Measurements from ENCODE around the gene TYMS.

The TYMS gene

GRCh38 chr18:657311-658000 lies at the start of gene TYMS:
Gene TYMS (plus strand): TSS chr18:657653. CDS start chr18:657743, 90 bp downstream.
- peak; percentile 27 for DNase-seq

DNA sequence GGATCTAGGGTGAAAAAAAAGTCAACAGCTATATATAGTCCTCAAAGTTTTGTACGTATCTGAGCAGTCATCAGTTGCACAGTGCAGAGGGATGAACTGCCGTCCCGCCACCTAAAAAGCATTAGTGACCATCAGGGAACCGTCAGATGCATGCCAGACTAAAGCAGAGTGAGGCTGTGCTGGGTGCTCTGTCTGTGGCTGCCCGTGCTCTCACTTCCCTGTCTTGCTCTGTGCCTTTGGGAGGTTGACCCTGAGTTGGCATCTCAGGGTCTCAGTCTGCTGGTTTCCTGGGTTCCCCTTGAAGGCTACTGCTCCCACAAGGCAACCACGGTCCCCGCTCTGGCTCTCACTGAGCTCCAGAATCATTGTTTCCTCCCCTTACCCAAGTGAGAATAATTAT lies 49.5 kb upstream of the TYMS start:
- no peak for DNase-seq

- no peak for DNase-seq
These were observed 47.1 kb upstream of the TYMS start for GRCh38 chr18:610214-610928.

- no peak for DNase-seq
These were observed 45.3 kb upstream of the TYMS start for GRCh38 chr18:612156-612555.

- no peak for DNase-seq
These were observed 43.3 kb upstream of the TYMS start for GRCh38 chr18:614193-614592.

- DNase-seq = no peak
These were observed 42.3 kb upstream of the TYMS start for GRCh38 chr18:615092-615521.

DNA sequence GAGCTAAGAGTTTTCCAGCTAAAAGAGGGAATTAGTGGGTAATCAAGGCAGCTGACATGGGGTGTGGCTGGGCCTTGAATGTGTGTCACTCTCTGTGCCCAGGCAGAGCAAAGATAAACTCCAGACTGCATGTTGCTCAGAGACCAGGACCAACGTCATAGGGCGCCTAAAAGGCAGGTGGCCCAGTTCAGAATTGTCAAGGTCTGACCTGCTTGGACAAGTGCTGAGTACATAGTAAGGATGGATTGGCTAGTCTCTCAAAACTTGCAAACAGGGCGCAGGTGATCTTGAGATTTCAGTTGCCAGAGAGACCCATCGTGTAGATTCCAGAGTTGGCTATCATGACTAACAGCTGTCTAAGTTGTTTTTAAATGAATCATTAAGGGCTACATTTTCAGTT lies 41.7 kb upstream of the TYMS start:
- DNase-seq = no peak

GRCh38 chr18:616380-616995 lies 41.0 kb upstream of the TYMS start:
- DNase-seq = no peak

DNA sequence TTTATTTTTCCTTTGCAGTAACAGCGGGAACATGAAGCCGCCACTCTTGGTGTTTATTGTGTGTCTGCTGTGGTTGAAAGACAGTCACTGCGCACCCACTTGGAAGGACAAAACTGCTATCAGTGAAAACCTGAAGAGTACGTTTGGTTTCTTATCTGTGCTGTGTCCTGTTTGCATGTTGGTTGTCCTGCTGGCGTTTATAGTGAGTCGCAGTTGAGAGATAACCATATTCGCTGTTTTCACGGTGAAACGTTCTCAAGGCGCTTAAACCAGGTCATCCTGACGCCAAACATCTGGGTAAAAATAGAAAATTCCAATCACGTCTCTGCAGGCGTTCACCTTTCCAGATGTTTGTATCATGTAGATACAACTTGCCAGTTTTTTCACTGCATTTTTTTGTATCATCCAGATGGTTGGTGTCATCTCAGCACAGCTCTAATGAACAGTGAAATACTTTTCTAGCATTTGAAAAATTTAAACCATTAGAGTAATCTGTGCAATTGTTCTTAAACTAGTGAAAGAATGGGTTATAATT lies 39.4 kb upstream of the TYMS start:
- no peak for DNase-seq

DNA sequence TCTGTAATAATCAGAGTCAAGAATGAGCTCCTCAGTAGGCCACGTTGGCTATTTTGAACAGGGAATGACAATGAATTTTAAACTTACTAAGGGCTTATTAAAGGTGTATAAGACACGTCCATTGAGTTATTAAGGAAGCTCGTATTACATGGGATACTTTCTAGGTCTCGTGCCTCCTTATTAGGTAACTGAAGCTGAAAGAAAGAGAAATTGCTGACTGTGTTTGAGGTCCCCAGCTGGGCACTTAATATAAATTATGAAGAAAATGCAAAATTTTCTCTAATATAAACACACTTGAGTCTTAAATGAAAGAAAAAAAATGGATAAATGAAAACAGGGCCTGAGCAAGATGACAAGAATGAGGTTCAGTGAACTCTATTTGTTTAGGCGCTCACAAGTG lies 38.8 kb upstream of the TYMS start:
- no peak for DNase-seq

GRCh38 chr18:621291-622043 lies 36.0 kb upstream of the TYMS start:
- no peak for DNase-seq

DNA sequence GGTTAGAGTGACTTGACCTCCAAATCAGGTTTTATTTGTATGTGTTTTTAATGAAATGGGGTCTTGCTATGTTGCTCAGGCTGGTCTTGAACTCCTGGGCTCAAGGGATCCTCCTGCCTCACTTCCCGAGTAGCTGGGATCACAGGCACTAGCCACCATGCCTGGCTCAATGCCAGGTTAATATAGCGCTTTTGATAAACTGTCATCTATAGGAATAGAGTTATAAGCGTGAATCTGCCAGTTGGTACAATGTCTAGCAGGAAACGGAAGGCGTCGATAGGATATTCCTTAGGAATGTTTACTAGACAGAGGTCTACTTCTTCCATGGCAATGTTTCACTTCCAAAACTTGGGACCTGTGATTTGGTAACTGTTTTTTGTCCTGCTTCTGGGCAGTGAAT lies 35.2 kb upstream of the TYMS start:
- no peak for DNase-seq

DNA sequence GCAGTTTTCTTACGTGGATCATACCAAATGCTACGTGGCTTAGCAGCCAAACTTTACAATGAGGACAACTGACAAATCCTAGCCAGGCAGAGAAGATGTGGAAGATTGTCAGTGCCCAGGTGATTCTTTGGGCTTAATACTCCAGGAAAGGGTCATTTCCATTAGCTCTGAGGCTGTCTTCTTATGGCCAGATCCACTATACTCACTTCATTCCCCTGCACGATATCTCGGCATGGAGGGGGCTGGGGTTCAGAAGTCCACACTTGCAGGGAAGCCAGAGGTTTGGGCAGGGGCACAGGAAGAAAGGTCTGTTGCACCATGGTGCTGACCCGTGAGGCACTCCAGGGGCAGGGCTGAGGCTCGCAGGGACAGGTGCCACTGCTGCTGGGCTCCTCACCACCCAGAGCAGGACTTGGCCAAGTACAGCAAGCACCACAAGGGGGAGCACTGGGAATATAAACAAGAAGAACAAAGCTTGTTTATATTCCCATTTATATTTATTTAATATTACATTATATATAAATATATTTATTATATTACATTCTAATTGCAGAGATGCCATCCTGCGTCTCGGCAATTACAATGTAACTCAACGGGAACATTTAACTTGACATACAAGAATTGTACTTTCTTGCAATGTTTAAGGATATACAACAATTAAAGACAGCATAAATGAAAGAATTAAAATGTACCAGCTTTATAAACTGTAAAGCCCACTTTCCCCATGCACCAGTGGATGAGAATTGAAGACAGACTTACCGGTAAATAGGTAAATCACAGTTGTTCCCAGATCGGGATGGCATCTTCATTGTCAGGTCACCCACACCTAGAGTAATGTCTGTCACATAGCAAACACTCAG lies 33.5 kb upstream of the TYMS start:
- peak; percentile 61 for DNase-seq

- no peak for DNase-seq
These were observed 30.2 kb upstream of the TYMS start for GRCh38 chr18:627231-627630.

DNA sequence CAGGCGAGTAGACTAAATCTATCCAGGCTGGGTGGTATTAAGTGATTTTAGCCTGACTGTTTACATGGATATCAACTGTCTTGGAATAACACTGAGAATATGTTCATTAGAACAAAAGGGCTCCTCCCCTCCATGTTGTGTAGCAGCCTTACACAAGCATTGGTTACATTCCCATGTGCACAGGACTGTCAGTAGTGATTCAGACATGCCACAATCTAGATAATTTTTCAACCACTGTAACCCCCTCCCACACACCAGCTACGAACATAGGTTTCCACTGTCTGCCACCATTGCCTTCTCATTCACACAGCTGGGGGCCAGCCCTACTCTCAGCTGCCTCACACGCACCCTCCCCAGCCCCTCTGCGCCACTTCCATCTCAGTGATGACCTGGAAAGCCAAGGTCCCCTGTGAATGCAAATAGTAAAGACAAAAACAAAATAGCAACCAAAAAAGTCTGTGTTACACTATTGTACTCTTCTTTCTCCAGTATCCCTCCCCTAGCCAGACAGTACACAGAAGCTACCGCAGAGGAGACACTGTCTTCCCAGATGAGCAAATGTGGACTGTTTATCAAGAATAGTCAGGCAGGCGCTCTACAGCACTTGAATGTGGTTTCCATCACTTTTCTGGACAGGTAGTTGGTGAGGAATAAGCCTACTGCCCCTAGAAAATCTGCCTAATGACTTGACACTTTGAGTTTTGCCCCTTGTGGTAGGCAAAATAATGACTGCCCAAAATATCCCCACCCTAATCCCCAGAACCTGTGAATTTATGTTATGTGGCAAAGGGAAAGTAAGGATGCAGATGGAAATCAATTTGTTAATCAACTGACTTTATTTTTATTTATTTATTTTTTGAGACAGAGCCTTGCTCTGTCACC lies 27.9 kb upstream of the TYMS start:
- DNase-seq = no peak

- no peak for DNase-seq
These were observed 25.9 kb upstream of the TYMS start for GRCh38 chr18:631560-631959.

GRCh38 chr18:634551-635045 lies 22.9 kb upstream of the TYMS start:
- DNase-seq = no peak

GRCh38 chr18:635171-635570 lies 22.3 kb upstream of the TYMS start:
- DNase-seq = no peak

DNA sequence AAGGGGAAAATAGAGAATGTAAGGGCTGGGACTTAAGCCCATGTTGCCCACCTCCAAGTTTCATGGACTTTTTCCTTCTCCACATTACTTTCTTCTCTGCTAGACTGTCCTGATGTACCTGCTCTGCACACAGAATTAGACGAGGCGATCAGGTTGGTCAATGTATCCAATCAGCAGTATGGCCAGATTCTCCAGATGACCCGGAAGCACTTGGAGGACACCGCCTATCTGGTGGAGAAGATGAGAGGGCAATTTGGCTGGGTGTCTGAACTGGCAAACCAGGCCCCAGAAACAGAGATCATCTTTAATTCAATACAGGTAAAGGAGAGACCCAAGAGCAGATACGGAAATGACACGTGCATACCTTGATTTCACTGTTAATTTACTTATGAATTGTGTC lies 16.2 kb upstream of the TYMS start:
- no peak for DNase-seq

DNA sequence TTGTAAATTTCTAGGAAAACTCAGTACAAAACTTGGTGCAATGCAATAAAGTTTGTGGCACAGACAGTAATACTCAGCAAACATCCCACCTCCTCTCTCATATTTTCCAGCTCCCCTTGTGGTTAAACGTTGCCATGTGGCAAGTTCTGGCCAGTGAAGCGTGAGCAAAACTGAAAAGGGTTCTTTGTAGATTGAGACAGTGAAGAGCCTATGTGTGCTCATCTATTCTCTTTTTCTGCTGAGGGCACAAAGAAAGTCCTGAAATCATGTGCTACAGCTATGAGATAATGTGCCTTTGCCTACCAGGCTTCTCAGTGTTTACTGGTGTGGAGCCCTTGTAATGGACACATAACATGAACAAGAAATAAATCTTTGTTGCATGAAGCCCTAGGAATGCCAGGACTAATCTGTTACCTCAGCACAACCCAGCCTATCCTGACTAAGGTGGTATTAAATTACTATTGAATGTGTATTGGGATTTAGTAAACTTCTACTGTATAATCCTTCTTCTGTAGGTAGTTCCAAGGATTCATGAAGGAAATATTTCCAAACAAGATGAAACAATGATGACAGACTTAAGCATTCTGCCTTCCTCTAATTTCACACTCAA lies 13.0 kb upstream of the TYMS start:
- DNase-seq = no peak

GRCh38 chr18:647304-647703 lies 10.1 kb upstream of the TYMS start:
- DNase-seq = no peak

All from activated CD4-positive, alpha-beta T cell treated with anti-CD3 and anti-CD28 coated beads, Interleukin-2, amount 50 U/mL, for 1 hour (primary cell).